ENCODE measurements around the gene MEGF6. TPM values are rescaled to one million over a fixed set of nuclear protein-coding genes. Genes with fewer than 3 reads are reported as not detected.

The MEGF6 gene
- total RNA-seq, 4 donors from 2014 or later = 10.0 to 24.7 (median 17.1) TPM

DNA sequence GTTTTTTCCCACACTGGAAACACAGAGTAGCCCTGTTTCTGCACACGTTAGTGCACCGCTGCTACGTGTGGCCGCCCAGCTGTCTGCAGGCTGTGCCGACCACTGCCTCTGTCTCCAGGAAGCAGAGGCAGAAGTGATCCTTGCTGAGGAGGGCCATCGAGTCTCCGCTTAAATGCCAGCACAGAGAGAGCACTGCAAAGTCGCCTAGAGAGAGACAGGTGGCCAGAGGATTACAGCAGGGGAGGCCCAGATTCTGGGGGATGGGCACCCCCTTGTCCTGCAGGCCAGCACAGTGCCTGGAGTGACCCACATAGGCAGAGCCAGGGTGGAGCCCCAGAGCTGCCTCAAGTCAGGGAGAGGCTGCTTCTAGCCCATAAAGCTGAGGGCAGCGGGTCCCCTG lies 19.6 kb upstream of the MEGF6 start:
- TF ChIP-seq CTCF (IDR thresholded peaks at IDR 0.05; ENCODE audit: low read depth) = no peak

GRCh38 chr1:3630161-3630611 lies 18.9 kb upstream of the MEGF6 start:
- TF ChIP-seq CTCF (IDR thresholded peaks at IDR 0.05; ENCODE audit: low read depth) = no peak

- TF ChIP-seq CTCF (IDR thresholded peaks at IDR 0.05; ENCODE audit: low read depth) = no peak
These were observed 18.4 kb upstream of the MEGF6 start for GRCh38 chr1:3629561-3630160.

DNA sequence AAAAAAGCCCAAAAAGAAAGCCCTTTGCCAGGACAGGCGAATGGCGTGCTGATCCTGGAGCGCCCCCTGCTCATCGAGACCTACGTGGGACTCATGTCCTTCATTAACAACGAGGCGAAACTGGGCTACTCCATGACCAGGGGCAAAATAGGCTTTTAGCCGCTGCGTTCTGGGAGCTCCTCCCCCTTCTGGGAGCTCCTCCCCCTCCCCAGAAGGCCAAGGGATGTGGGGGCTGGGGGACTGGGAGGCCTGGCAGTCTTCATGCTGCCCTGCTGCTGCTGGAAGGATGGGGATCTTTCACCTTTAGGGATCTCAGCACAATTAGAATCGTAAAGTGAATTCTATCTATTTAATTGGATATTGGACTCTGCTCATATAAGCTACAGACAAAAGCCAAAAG lies 17.1 kb upstream of the MEGF6 start:
- no peak for TF ChIP-seq CTCF (IDR thresholded peaks at IDR 0.05; ENCODE audit: low read depth)

DNA sequence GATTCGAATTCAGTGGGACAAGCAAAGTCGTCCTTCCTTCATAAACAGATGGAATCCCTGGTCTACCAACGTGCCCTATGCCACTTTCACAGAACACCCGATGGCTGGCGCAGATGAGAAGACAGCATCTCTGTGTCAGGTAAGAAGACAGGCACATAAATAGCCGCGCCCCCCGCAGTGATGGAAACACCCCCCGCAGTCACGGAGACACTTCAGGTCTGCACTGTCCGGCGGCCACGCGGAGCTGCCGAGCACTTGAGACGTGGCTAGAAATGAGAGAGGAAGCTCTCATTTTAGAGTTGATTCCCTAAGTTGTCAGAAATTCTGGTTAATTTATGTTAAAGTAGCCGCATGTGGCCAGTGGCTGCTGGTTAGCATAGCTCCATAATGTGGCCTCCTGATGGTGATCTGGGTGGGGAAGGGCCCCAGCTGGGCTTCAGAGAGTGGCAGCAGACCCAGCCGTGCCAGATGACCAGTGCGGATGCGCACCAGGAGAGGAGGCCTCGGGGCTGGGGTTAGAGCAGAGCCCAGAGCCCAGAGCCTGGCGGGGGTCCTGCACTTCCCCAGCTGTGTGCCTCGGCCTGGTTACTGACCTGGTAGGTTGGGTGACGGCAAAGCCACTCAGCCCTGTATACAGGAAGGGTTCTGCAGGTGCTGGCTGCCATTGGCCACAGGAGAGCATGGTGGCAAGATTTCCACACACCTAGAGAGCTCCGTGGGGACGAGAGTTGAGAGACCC lies 16.4 kb upstream of the MEGF6 start:
- no peak for TF ChIP-seq CTCF (IDR thresholded peaks at IDR 0.05; ENCODE audit: low read depth)

GRCh38 chr1:3626025-3626424 lies 14.7 kb upstream of the MEGF6 start:
- no peak for TF ChIP-seq CTCF (IDR thresholded peaks at IDR 0.05; ENCODE audit: low read depth)

DNA sequence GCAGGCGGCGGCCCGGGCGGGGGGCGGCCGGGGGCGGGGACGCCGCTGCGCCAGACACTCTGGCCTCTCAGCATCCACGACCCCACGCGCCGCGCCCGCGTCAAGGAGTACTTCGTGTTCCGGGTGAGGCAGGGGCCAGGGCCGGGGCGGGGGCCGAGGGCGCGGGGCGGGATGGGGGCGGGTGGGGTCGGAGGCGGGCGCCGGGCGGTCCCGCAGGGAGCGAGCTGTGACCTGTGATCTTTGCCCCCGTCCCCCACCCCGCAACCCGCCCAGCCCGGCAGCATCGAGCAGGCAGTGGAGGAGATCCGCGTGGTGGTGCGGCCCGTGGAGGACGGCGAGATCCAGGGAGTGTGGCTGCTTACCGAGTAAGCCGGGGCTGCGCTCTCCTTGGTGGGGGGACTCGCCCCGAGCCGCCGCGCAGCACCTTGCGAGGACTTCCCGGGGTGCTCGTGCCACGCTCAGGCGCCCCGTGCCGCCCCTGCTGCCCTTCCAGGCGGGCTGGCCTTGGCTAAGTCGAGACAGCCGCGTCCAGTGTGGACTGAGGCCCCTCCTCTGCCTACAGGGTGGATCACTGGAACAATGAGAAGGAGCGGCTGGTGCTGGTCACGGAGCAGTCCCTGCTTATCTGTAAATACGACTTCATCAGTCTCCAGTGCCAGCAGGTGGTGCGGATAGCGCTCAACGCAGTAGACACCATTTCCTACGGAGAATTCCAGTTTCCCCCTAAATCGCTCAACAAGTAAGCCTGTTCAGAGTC lies 14.0 kb upstream of the MEGF6 start:
- no peak for TF ChIP-seq CTCF (IDR thresholded peaks at IDR 0.05; ENCODE audit: low read depth)

Measured in subcutaneous adipose tissue (tissue), 4 donors.